Epidermal melanocyte (primary cell): Measurements from ENCODE around the gene GPM6B.

Source experiments
- DNase-seq: peaks from one replicate; pipeline ENCODE4 v3.0.0; 2011; ENCODE audit warnings: low spot score; ENCODE audit not compliant: insufficient read length

The GPM6B gene, protein sequence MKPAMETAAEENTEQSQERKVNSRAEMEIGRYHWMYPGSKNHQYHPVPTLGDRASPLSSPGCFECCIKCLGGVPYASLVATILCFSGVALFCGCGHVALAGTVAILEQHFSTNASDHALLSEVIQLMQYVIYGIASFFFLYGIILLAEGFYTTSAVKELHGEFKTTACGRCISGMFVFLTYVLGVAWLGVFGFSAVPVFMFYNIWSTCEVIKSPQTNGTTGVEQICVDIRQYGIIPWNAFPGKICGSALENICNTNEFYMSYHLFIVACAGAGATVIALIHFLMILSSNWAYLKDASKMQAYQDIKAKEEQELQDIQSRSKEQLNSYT

DNA sequence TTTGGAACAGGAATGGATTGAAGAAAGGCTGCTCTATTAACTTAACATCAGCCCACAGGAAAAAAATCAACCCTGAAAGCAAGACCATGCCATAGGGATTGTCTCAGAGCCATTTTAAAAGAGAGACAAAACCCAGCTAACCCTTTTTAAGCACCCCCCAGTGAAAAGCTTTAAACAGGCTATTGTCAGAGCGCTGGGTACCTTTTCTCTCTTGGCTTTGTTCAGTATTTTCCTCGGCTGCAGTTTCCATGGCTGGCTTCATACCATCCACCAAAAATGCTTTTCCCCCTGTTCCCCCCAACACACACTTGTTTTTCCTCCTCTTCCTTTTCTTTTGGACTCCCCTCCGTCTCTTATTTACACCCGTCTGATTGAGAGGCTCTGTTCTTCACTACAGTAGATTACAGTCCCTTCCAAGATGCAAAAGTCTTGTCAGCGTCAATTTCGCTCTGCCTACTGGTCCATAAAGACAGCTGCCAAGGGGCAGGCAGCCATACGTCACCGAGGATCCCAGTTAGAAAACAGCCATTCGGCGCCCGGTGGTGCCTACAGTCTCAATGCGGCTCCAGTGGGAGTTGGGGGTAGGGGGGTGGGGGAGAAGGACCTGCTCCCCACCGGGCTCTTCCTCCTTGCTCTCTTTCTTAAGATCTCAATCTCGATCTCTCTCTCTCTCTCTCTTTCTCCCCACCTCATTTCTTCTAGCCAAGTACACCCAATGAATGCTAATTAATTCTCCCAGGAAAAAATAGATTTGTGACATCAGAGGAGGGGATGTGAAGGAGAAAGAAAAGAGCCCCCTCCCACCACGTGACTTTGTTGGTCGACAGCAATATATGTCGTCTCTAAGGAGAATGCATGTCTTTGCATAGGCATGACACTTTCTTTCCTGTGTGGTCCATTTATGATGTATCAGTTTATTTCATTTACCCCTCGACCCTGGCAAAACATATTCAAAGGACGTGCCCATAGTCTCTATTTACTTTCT, at the start of gene GPM6B:
TSS of gene GPM6B (minus strand) at position 451 of the 985 bp plus-strand sequence. CDS start at position 262, 189 bp downstream.
- DNase-seq: no peak

DNA sequence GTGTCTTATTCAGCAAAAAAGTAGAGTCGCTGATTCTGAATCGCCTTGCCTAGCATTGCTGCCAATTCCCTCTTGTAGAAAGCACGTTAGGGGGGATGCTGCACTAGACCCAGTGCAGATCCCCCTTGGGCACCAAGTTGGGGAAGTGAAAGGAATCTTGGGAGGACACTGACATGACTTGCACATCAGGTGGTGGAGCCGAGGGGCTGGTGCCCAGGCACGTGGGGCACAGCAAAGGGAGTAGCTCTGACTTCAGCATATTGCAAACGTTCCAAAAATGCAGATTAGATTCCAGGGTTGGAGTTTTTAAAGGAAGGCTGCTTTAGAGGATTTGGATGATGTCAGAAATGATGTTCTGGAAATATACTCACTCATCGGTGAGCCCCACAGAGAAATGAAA, 47.4 kb upstream of the GPM6B start:
- no peak for DNase-seq

DNA sequence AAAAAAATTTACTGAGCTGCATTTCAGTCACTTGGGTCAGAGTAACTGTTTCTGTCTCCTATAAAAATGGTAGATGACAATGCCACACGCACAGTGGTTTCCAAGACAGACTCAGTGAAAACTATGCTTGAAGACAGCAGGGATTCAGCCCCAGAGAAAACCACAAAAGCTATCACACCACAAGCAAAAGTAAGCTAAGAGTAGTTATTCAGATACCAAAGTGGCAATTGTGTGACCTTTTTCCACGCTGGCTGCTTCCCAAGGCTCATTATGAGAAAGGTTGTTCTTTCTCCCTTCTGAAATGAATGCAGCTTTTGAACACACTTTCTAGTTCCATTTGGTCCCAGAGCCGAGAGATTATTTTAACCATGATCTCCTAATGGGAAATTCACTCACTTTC, 46.4 kb upstream of the GPM6B start:
- no peak for DNase-seq

DNA sequence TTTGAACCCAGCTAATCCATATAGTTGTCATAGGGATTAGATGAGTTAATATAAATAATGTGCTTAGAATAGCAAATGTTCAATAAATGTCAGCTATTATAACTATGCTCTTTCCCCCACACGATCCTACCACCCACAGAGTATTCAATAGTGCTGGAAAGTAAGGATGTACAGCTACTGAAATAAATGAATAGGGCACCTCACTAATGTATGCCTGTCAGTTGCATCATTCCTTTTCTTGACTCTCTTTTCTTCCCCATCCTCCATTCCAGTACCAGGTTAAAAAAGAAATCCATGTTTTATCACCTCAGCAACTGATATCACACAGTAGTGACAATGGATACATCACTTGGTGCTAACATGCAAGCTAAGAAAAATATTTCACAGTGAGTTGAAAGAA, 42.8 kb upstream of the GPM6B start:
- no peak for DNase-seq

DNA sequence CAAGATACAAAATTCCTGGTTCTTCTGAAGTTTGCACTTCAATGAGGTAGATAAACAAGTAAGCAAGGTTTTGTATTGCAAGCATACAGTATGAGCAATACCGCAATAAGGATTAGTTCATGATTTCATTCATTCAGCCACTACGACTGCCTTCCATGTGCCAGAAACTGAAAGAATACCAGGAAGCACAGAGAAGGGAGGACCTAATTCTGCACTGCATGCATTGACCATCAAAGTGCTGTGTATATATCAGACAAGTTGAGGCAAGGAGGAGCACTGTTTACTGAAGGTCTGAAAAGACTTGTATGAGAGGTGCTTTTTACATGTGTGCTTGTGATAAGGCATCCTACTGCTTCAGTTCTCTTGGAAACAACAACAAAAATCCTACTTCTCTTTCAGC, 40.9 kb upstream of the GPM6B start:
- no peak for DNase-seq

DNA sequence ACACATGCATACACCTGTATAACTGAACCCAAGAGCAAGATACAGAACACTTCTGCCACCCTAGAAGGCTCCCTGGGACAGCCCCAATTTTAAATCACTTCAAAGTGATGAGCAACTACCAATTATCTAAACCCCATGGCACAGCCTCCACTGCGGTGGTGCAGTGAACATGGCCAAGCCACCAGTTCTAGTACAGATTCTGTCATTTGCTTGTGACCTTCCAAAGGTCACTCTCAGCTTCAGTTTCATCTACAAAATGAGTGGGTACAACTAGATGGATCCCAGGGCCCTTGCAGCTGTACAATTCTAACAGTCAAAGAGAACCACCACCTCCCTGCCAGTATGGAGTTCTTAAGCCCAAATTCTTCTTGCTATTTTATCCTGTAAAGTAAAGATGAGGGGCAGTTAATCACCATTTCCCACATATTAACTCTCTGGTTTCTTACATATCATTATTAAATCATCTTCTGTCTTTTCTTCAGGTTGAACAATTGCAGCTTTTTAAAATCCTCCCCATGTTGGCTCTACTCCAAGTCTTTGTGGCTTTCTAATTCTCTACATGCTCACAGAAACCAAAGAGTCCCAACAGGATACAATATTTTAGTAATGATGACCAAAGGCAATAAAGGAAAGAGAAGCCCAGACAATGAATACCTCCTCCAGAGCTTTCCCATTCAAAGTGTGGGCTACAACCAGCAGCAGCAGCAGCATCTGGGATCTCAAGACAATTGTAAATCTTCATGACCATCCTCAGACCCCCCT, 39.0 kb upstream of the GPM6B start:
- DNase-seq: no peak

DNA sequence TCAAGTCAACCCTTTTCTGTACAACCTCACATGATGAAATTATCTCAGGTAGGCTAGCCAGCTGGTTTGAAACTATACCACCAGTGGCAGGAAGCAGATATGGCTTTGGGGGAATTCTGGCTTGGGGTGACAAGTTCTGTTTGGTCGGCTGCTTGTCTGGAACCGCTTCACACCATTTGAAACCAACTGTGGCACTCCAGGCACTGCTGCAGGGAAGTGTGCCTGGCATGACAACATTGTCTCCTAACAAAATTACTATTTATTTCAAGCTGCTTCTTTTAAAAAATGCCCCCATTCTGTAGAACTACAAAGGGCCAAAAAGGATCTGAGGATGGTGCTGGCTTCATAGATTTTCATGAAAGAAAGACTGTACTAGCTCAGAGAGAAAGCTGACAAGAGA, 37.1 kb upstream of the GPM6B start:
- no peak for DNase-seq

DNA sequence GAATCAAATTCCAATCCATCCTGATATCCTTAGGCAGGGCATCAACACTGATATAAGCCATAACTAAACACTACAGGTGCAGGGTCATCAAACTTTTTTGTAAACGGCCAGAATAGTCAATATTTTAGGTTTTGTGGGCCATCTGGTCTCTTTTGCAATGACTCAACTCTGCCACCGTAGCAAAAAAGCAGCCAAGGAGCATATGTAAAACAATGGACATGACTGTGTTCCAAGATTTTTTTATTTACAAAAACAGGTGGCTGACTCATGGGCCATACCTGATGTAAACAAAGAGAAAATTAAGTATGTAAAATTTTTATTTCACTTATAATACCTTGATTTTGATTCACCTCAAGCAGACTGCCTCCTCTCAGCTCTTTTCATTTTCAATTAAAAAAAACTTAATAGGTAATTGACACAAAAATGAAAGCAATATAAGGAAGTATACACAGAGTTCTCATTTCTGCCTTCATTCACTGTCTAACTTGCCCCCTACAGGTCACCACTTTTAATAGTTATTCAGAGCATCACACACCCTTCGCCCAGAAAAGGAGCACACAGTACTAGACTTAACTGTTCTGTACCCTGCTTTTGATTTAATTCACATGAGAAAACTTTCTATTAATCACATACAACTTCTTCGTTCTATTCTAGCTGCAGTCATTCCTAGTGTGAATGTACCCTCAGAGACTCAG, 35.3 kb upstream of the GPM6B start:
- no peak for DNase-seq

DNA sequence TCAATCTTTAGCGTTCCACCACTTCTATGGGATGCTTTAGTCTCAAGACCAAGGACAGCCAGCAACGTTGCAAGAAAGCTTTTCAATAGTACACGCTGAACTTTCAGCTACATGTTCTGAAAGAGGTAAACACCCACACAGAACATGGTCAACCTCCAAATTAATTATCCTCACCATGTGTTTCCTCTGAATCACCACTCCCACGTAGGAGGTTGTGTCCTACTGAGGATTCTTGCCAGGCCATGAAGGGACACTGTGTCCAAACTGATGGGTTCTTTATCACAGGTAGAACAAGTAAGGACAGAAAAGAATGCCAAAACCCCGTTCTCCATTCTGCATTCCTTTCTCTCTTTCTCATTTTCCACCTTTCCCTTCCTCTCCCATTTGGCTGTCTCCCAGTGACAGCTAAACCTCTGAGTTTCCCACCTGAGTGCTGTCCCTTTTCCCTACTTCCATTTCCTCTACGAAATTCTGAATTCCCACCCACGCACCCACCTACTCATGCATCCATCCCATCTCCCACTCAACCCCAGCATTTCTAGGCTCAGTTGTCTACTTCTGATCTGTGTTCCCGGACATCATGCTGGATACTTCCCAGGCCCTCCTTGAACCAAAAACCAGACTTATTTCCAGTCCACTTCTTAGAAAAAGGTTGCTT, 29.0 kb upstream of the GPM6B start:
- no peak for DNase-seq

DNA sequence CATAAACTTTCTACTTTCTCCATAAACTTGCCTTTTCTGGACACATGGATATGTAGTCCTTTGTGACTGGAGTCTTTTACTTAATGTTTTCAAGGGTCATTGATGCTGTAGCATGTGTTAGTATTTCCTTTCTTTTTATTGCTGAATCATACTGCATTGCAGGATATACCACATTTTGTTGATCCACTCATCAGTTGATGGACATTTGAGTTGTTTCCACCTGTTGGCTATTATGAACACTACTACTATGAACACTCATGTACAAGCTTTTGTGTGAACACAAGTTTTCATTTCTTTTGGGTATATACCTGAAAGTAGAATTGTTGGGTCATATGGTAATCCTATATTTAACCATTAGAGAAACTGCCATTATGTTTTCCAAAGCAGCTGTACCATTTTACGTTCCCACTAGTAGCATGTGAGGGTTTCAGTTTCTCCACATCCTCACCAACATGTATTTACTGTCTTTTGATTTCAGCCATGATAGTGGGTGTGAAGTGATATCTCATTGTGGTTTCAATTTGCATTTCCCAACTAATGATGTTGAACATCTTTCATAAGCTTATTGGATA, 26.3 kb upstream of the GPM6B start:
- no peak for DNase-seq

DNA sequence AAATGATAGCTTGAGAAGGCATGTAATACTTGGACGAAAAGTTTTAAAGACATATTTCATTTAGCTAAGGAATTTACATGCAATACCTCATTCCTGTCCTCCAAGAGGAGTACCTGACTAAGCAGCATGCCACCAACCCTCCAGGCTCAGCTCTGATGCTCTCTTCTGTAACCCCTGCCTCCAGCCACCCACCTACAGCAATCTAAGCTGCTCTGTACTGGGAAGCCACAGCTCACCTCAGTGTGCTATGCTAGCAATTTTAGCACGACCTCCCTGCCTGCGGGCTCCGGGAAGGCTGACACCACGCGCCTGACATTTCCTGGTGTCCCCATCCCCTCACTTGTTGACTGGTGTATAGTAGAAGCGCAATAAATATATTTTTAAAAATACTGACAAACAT, 23.2 kb upstream of the GPM6B start:
- DNase-seq: no peak

DNA sequence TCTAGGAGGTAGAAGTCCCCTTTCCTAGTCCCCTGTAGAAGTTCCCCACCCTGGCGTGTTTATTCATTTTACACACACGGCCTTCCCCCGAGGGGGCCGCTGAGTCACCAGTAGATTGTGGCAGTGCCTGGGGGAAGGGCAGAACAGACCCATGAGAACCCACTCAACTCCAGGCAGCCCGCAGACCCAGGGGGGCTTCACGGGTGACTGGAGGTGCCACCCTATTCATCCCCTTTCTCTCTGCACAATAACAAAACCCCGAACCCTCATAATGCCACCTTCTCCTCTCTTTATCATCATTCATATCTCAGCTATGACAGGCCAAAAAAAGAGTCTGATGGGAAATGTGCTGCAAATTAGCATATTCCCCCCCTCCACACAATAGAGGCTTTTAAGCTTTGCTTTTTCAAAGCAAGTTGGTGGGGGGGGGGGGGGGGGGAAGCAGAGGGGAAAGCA, 20.4 kb upstream of the GPM6B start:
- DNase-seq: no peak

DNA sequence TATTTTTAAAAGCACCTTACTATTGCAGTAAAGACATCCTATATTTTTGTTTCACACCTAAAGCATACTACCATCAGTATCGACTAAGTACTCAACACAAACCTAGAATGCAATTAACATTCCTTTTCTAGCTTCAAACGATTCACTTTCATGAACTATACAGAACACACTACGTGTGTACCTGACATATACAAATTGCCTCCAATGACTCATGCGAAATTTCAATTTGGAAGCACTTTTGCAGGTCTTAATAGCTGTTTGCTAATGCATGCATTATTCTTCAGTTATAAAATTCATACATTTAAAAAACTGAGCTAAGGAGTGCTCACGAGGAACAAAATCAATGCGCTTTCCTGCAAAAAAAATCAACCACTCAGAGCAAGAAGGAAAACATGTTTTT, 19.7 kb upstream of the GPM6B start:
- DNase-seq: no peak

DNA sequence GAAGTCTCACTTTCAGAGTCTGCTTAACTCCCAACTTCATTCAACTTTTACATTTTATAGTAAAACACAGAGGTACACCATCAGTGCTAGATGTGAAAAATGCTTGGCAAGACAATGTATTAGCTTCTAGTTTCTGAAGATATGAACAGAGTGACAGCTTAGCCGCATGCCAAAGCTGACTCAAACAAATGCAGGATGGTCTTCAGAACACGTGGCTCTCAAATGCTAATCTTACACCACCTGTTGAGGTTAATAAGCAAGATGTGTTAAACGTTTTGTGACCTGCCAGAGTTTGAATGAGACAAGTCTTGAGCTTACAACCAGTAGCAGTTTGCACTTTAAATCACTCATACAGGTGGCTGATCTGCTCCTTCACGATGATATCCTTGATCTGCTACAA, 18.9 kb upstream of the GPM6B start:
- DNase-seq: no peak

DNA sequence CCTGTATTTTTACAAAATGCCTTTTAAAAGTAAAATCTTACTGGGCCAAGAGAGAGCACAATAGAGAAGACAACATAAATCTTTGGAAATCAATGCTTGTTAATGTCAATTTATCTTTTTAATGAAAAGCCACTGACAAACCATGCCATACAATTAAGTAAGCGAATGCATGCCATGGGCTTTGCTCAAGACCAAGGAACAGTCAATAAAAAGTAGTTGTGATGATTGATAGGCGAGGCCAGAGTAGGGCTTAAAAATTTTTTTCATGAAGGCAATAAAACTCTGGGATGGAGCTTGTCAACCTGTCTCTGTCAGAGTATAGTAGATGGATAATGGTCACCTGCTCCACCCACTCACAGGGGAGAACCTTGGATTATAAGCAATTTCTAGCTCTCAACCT, 17.5 kb upstream of the GPM6B start:
- DNase-seq: no peak

DNA sequence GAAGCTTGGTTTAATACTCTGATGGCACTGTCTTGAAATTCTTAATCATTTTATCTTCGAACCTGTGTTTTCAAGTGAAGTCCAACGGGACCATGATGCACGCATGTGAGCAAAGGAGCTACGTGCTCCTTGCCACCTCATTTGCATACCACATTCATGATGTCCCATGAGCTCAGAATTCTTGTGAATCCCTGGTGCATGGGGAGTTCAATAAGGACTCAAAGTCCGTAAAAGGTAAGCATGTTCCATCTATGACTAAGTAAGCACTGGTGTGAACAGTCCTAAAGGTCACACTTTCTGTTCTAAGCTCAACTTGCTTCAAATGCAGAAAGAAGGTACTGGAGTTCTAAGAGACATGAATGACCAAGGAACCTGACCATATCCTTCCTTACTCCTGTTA, 13.1 kb upstream of the GPM6B start:
- no peak for DNase-seq

DNA sequence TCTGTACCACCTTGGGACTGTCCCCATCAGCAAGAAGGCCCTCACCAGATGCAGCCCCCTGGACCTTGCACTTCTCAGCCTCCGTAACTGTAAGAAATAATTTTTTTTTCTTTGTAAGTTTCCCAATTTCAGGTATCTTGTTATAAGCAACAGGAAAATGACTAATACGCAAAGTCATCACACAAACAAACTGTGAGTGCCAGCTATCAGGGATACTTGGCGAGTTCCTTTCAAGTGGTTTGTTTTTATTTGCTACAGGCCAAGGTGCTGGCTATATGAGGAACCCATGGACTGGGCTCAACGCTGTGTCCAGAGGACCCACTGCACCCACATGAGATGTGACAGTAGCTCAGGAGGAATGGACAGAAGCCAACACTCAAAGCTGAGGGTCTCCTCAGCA, 11.5 kb upstream of the GPM6B start:
- DNase-seq: no peak

DNA sequence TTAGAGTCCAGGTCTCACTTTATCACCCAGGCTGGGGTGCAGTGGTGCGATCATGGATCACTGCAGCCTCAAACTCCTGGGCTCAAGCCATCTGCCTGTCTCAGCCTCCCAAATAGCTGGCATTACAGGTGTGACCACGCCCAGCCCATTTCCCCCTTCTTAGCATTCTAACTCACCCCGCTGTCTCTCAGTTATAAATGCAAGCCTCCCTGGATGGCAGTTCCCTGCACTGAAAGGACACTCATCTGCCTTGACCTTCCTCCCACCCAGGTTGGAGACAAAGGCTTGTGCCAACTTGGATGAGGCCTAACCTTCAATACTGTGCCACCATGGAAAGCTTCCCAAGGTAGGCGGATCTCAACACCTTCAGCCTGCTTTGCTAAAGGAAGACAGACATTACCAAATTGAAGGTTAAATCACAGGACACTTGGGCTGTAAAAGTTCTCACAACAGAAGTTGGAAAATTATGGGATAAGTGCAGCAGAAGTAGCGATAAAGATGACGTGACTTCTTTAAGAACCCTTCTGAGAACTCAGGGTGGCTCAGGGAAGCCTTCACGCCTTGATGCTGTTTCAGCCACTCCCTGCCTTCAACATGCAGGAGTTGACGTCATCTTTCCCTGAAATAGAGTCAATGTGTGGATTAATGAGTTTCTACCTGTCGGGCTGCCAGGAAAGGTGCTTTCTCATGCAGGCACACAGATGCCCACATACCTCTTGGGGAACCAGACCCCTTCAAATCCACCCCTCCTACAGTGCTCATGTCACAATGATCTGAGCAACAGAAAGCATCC, 10.6 kb upstream of the GPM6B start:
- DNase-seq: no peak

DNA sequence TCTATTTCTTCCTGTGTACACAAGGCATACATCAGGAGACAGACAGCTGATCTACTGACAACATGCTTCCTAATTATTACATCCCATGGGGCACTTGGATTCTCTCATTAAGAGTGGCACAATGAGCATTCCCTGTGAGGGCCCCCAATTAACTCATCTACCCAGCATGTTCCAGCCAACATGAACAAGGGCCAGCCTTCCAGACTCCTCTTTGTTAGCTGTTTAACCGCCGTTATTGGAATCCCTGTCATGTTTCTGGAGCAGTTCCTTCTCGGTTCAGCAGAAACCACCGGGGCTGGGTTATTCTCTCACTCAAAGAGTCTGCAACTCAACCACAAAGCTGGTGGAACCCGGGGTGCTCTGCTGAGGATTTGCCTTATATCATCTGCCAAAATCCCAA, 9.9 kb upstream of the GPM6B start:
- DNase-seq: no peak
